ENCODE results near the gene PPP1R14D. TPM values are rescaled to one million over a fixed set of nuclear protein-coding genes. Genes with fewer than 3 reads are reported as not detected.

Gene PPP1R14D
- total RNA-seq, 4 donors from 2014 or later, result 0.51 TPM; not detected in 3

- no peaks in the 10 kb centered on the region for H3K27me3 ChIP-seq
- intact Hi-C loops (cut with DNase I; ENCODE audit: low total_unique reads) (no loop called here), in situ Hi-C loops (cut with MboI; ENCODE audit: low sequenced_read_pairs in 4 of 4) (no loop called here)
- peaks cover 0 to 54% of the 10 kb centered on the region in 2 donors for H3K36me3 ChIP-seq
- H3K4me3 ChIP-seq, result no peak overlapping the region
- DNase-seq (no peak), ATAC-seq (no peak)
- H3K9me3 ChIP-seq, result no peaks in the 10 kb centered on the region
- TF ChIP-seq POLR2A (IDR thresholded peaks at IDR 0.05), result no peak
- no peak for TF ChIP-seq CTCF (IDR thresholded peaks at IDR 0.05 in 4 of 5, conservative IDR thresholded peaks at IDR 0.05 in 1 of 5)
- H3K27ac ChIP-seq, result no peak overlapping the region
- H3K4me1 ChIP-seq, result peaks cover 7 to 8% of the 10 kb centered on the region in 2 donors
Observed at GRCh38 chr15:40772014-40772413, 56.5 kb downstream of the PPP1R14D start.

GRCh38 chr15:40771242-40771641 is 57.3 kb downstream of the PPP1R14D start:
- in situ Hi-C loops (cut with MboI; ENCODE audit: low sequenced_read_pairs in 4 of 4) (no loop called here), intact Hi-C loops (cut with DNase I; ENCODE audit: low total_unique reads) (no loop called here)
- TF ChIP-seq CTCF (IDR thresholded peaks at IDR 0.05 in 4 of 5, conservative IDR thresholded peaks at IDR 0.05 in 1 of 5), result no peak
- no peak for TF ChIP-seq POLR2A (IDR thresholded peaks at IDR 0.05)
- ATAC-seq (no peak), DNase-seq (no peak)
- Histone ChIP-seq H3K27ac (no peak overlapping the region), H3K9me3 (no peaks in the 10 kb centered on the region), H3K4me3 (no peak overlapping the region), H3K36me3 (peaks cover 0 to 52% of the 10 kb centered on the region in 2 donors), H3K4me1 (peaks cover 0 to under 1% of the 10 kb centered on the region in 2 donors), H3K27me3 (no peaks in the 10 kb centered on the region)

GRCh38 chr15:40770147-40770721 is 58.3 kb downstream of the PPP1R14D start:
- no peak for TF ChIP-seq POLR2A (IDR thresholded peaks at IDR 0.05)
- no peak for TF ChIP-seq CTCF (IDR thresholded peaks at IDR 0.05 in 4 of 5, conservative IDR thresholded peaks at IDR 0.05 in 1 of 5)
- Histone ChIP-seq H3K4me1 (peaks cover under 1 to 6% of the 10 kb centered on the region in 2 donors), H3K9me3 (no peaks in the 10 kb centered on the region), H3K27ac (peak overlapping the region in 3 of 4 donors; percentile 22 to 47 (median 31)), H3K27me3 (no peaks in the 10 kb centered on the region), H3K36me3 (peaks cover 0 to 42% of the 10 kb centered on the region in 2 donors), H3K4me3 (no peak overlapping the region)
- DNase-seq (no peak), ATAC-seq (no peak)
- intact Hi-C loops (cut with DNase I; ENCODE audit: low total_unique reads) (no loop called here), in situ Hi-C loops (cut with MboI; ENCODE audit: low sequenced_read_pairs in 4 of 4) (no loop called here)

GRCh38 chr15:40769274-40770146 is 59.0 kb downstream of the PPP1R14D start, which contains the start of gene C15orf62:
Gene C15orf62 (plus strand): TSS chr15:40769980. CDS start chr15:40770496, 516 bp downstream.
- Histone ChIP-seq H3K4me1 (peaks cover 7 to 12% of the 10 kb centered on the region in 2 donors), H3K27ac (peak within 1 kb of the TSS in 3 of 4 donors; percentile 22 to 47 (median 31)), H3K27me3 (no peaks in the 10 kb centered on the region), H3K9me3 (no peaks in the 10 kb centered on the region), H3K36me3 (peaks cover 0 to 35% of the 10 kb centered on the region in 2 donors), H3K4me3 (no peak within 1 kb of the TSS)
- in situ Hi-C loops (cut with MboI; ENCODE audit: low sequenced_read_pairs in 4 of 4) (no loop called here), intact Hi-C loops (cut with DNase I; ENCODE audit: low total_unique reads) (loop anchor here (10.0 kb wide), 1 partner anchor 345 kb away; the partner anchor contains the start of gene INO80)
- no peak for ATAC-seq
- TF ChIP-seq CTCF (IDR thresholded peaks at IDR 0.05 in 4 of 5, conservative IDR thresholded peaks at IDR 0.05 in 1 of 5), result no peak
- DNase-seq, result no peak

All from gastrocnemius medialis (tissue), 4 donors.